COLO829 (cell line): ENCODE data around the gene UQCRC1.
"Not testable (repeated sequence)": the region's sequence is repeated elsewhere in the genome, so short reads cannot be mapped to it uniquely, and the experiment has no call there.

Experiments
- DNase-seq: peaks from one replicate; pipeline ENCODE4 v3.0.0; 2012; ENCODE audit warnings: low spot score

UQCRC1 gene

GRCh38 chr3:48553886-48554845 lies 55.3 kb downstream of the UQCRC1 start:
- DNase-seq, result no peak

- DNase-seq, result no peak
These were observed 56.1 kb downstream of the UQCRC1 start for GRCh38 chr3:48553361-48553760.

- DNase-seq, result no peak
These were observed 57.1 kb downstream of the UQCRC1 start for GRCh38 chr3:48552111-48552951.

- not testable (repeated sequence) for DNase-seq
These were observed 57.8 kb downstream of the UQCRC1 start for GRCh38 chr3:48551651-48552050.
